HepG2 (cell line): ENCODE results near the gene HINFP. TPM values are rescaled to one million over a fixed set of nuclear protein-coding genes. Genes with fewer than 3 reads are reported as not detected.

Experiments
- ATAC-seq: fragments of 200-7000 bp; cut with Tn5 transposase; 3 replicates; pipeline ENCODE4 v1.9.1; 2020; ENCODE audit warnings: mild to moderate bottlenecking, moderate library complexity
- BruUV-seq: library from RNA; stranded (reverse); fragments of 400-500 nt; replicated peaks from 2 replicates; lab custom pipeline; 2021; lab: Mats Ljungman, UMichigan
- CTCF ChIA-PET: fragments of 300-600 bp; formaldehyde crosslinking; extraction: SDS; loops from one replicate; lab custom pipeline; 2021; ENCODE audit warnings: low total read pairs, inconsistent platforms, low intra/inter-chr PET ratio; lab: Yijun Ruan, JAX
- POLR2A ChIA-PET: fragments of 350-600 bp; sonication (Branson Sonifier 250); formaldehyde crosslinking; loops from one replicate; lab custom pipeline; 2020; ENCODE audit warnings: antibody characterized with exemption, inconsistent platforms; lab: Yijun Ruan, JAX
- DNase-seq: peaks from one replicate; pipeline ENCODE4 v3.0.0-alpha.2; 2015; ENCODE audit warnings: low spot score
- FAIRE-seq: peaks from 3 replicates; lab custom pipeline; 2011; peaks lifted over from hg19 to GRCh38; lab: Jason Lieb, UNC
- H2AFZ ChIP-seq: one replicate; pipeline ENCODE4 v1.6.1; 2011; ENCODE audit warnings: low read length, inconsistent platforms
- H3K27ac ChIP-seq: fragments of 300-600 bp; 3 replicates; pipeline ENCODE4 v1.8.0; 2011; ENCODE audit warnings: mixed run types, mild to moderate bottlenecking, mixed read lengths, low read length, inconsistent platforms; ENCODE audit not compliant: insufficient read depth; ENCODE audit errors: extremely low read length
- H3K27me3 ChIP-seq, 2 experiments: fragments of 200-600 bp in 1 of 2; 2 replicates in 1 of 2; 3 replicates in 1 of 2; pipeline versions ENCODE4 v1.6.0 to v1.8.0; 2011; ENCODE audit warnings: low read length in 2 of 2, mild to moderate bottlenecking in 2 of 2, moderate library complexity in 2 of 2, inconsistent platforms in 1 of 2; ENCODE audit not compliant: insufficient read depth in 2 of 2, control insufficient read depth in 1 of 2
- H3K36me3 ChIP-seq, 2 experiments: fragments of 200-600 bp in 1 of 2; replicated peaks in 1 of 2; 2 replicates in 1 of 2; 3 replicates in 1 of 2; pipeline versions ENCODE4 v1.5.1 to v1.8.0; 2011; ENCODE audit warnings: low read length in 2 of 2, inconsistent platforms in 1 of 2; ENCODE audit not compliant: insufficient read depth in 2 of 2, control insufficient read depth in 1 of 2
- H3K4me1 ChIP-seq: 2 replicates; pipeline ENCODE4 v1.5.1; 2012; ENCODE audit warnings: low read length, inconsistent platforms; ENCODE audit not compliant: insufficient read depth
- H3K4me2 ChIP-seq: 2 replicates; pipeline ENCODE4 v1.6.0; 2011; ENCODE audit warnings: low read depth, low read length, inconsistent platforms
- H3K4me3 ChIP-seq, 3 experiments: fragments of 200-600 bp in 1 of 3; sonication (generic), shearing (Covaris generic) in 1 of 3; replicated peaks in 1 of 3; 2 replicates each; pipeline ENCODE4 v1.5.1; 2011 to 2016; ENCODE audit warnings: low read length in 3 of 3, inconsistent platforms in 2 of 3, low read depth in 2 of 3, mild to moderate bottlenecking in 2 of 3, control low read depth in 1 of 3, mixed read lengths in 1 of 3; ENCODE audit not compliant: insufficient read depth in 1 of 3
- H3K79me2 ChIP-seq: one replicate; pipeline ENCODE4 v1.6.1; 2011; ENCODE audit warnings: low read length, inconsistent platforms; ENCODE audit not compliant: insufficient read depth
- H3K9ac ChIP-seq: 2 replicates; pipeline ENCODE4 v1.6.0; 2011; ENCODE audit warnings: mild to moderate bottlenecking, low read depth, low read length, inconsistent platforms; ENCODE audit not compliant: insufficient read depth
- H3K9me3 ChIP-seq: 2 replicates; pipeline ENCODE4 v1.5.1; 2012; ENCODE audit warnings: mild to moderate bottlenecking, low read length
- H4K20me1 ChIP-seq: 2 replicates; pipeline ENCODE4 v1.6.0; 2011; ENCODE audit warnings: inconsistent platforms, mild to moderate bottlenecking, low read length, moderate library complexity; ENCODE audit not compliant: insufficient read depth
- FOXO4 ChIP-seq: sonication (generic); formaldehyde crosslinking; conservative IDR thresholded peaks from 2 replicates; pipeline ENCODE4 v1.8.1; 2023; ENCODE audit warnings: missing genetic modification reagents
- PCBP2 ChIP-seq: fragments of 200-400 bp; formaldehyde crosslinking; optimal IDR thresholded peaks from 2 replicates; pipeline ENCODE3; 2018; ENCODE audit warnings: low read length, low read depth; ENCODE audit not compliant: poor library complexity, severe bottlenecking
- PITX1 ChIP-seq: sonication (generic); formaldehyde crosslinking; IDR thresholded peaks from 2 replicates; pipeline ENCODE4 v1.5.1; 2020; ENCODE audit warnings: mild to moderate bottlenecking, missing genetic modification reagents
- SALL2 ChIP-seq: sonication (generic); formaldehyde crosslinking; IDR thresholded peaks from 2 replicates; pipeline ENCODE4 v1.8.1; 2023; ENCODE audit warnings: mild to moderate bottlenecking, missing genetic modification reagents, inconsistent platforms
- ZFP91 ChIP-seq: sonication (generic); formaldehyde crosslinking; IDR thresholded peaks from 2 replicates; pipeline ENCODE4 v1.9.0; 2022; ENCODE audit warnings: missing genetic modification reagents, mild to moderate bottlenecking, borderline replicate concordance
- ZNF253 ChIP-seq: sonication (generic); formaldehyde crosslinking; IDR thresholded peaks from 2 replicates; pipeline ENCODE4 v1.8.0; 2022; ENCODE audit warnings: mild to moderate bottlenecking, missing genetic modification reagents, borderline replicate concordance
- ZNF629 ChIP-seq: sonication (generic); formaldehyde crosslinking; conservative IDR thresholded peaks from 2 replicates; pipeline ENCODE4 v1.5.0; 2020; ENCODE audit warnings: missing genetic modification reagents
- WGBS: methylation state at CpG from one replicate; pipeline ENCODE4 v1.1.6; 2017; ENCODE audit warnings: low lambda C conversion rate; 5-methylcytosine and 5-hydroxymethylcytosine counted together
- in situ Hi-C: cut with HindIII; loops from 2 replicates; pipeline ENCODE4 v1.10.0; 2017; ENCODE audit warnings: low pct_unique_long_range_greater_than_20kb; ENCODE audit not compliant: extremely low pct_ligation_motif_present
- intact Hi-C: fragments of 100-400 bp; cut with micrococcal nuclease; formaldehyde crosslinking; loops from one replicate; pipeline ENCODE4 v1.10.0; 2022; ENCODE audit not compliant: unreplicated experiment
- polyA plus RNA-seq, 8 experiments: library from polyadenylated mRNA; depleted of rRNA in 3 of 8; stranded (reverse) in 7 of 8; unstranded in 1 of 8; fragments of >200 nt; fragmentation: Illumina TruSeq in 4 of 8; extraction: Trizol in 4 of 8; gene quantifications; 2 replicates each; pipeline versions ENCODE4 v1.2.1 to v1.2.3, GENCODE V29; 2011 to 2016; ENCODE audit warnings: low read depth in 4 of 8, missing spikeins in 1 of 8, mixed read lengths in 1 of 8; ENCODE audit not compliant: insufficient read depth in 1 of 8
- total RNA-seq, 5 experiments: library from RNA; depleted of rRNA; stranded (reverse); fragments of >200 nt; fragmentation: Illumina TruSeq; extraction: Trizol; gene quantifications; 2 replicates each; pipeline ENCODE4 v1.2.3, GENCODE V29; 2016; ENCODE audit warnings: low read depth in 1 of 5
- TF ChIP-seq, protein P1 (sequence below): sonication (generic); formaldehyde crosslinking; conservative IDR thresholded peaks from 2 replicates; pipeline ENCODE4 v1.4.0; 2020; ENCODE audit warnings: missing genetic modification reagents

HINFP gene
- total and polyA plus RNA-seq, 2 of the 13 experiments (the other 11 are each of a cell fraction or from before 2014, with no cell fraction given) = 15.1 to 21.4 TPM

DNA sequence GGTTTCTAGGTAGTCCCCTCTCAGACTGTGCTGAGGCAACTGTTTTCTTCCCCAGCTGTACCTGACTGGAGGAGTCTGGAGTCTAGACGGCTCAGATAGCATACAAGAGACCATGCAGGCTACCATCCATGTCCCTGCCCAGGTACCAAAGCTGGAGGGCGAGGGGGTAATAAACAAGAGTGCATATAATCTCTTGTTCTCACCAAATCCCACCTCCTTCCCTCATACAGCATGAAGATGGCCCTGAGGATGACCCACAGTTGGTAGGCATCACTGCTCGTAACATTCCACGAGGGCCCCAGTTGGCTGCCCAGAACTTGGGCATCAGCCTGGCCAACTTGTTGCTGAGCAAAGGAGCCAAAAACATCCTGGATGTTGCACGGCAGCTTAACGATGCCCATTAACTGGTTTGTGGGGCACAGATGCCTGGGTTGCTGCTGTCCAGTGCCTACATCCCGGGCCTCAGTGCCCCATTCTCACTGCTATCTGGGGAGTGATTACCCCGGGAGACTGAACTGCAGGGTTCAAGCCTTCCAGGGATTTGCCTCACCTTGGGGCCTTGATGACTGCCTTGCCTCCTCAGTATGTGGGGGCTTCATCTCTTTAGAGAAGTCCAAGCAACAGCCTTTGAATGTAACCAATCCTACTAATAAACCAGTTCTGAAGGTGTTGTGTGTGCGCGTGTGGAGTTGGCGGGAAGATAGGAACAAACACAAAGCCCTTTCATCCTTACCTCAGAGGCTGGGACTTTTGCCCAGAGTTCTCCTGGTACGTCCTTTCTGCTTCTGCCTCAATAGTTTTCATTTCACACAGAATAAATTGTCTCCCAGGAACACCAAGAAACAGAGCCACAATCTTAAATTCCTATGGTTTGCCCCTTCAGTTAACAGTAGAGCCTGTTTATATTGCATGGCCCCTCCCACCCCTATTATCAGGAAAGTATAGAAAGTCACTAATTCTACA, 28.2 kb upstream of the HINFP start (continued):
- no peak for TF ChIP-seq ZFP91 (CRISPR knock-in tag)
- TF ChIP-seq ZNF253 (CRISPR knock-in tag) = no peak
- TF ChIP-seq PCBP2 = no peak
- TF ChIP-seq PITX1 (CRISPR knock-in tag) = no peak

DNA sequence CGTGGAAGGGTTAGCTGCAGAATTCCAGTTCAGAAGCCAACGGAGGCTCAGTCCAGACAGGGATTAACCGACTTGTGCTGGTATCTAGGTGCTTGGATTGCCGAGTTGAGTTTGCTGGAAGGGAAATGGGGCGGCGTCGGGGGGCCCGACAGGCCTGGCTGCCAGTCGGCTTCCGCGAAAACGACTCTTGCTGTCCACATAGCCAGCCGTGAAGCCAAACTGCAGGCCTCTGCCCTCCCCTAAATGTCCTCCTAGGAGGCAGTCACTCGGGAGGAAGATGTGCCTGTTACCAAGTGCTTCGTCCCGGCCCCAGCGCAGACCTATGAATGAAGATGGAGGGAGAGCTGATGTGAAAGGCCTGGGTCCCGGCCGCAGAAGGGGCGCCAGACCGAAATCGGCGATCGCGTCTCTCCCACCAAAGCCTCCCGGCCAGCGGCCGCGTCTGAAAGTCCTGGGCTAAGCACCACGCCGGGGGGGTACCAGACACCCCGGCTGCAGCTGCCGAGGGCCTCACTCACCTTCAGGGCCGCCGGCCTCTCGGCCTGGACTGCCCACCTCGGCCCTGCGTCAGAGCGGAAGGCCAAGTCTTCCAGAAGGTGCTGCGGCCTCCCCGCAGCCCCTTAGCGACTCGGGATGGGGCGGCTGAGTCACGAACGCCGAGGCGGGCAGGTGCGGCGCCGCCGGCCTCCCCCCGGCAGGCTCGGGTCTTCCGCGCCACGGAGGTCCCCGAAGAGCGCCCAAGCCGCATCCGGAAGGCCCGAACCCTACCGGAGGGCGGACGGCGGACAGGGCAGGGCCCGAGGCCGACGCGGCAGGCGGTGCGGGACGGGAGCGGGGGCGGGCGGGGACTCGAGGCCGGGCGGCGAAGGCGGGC, 27.2 kb upstream of the HINFP start:
- peak overlapping the region; percentile 78 to 93 (median 91) for H3K4me3 ChIP-seq
- TF ChIP-seq FOXO4 (CRISPR knock-in tag) (0 out of 2 replicates have a peak, but pooled peaks have one; percentile 46), ZNF629 (CRISPR knock-in tag) (0 out of 2 replicates have a peak, but pooled peaks have one; percentile 29), SALL2 (CRISPR knock-in tag) (0 out of 2 replicates have a peak, but pooled peaks have one; percentile 28)
- TF ChIP-seq, protein P1, sequence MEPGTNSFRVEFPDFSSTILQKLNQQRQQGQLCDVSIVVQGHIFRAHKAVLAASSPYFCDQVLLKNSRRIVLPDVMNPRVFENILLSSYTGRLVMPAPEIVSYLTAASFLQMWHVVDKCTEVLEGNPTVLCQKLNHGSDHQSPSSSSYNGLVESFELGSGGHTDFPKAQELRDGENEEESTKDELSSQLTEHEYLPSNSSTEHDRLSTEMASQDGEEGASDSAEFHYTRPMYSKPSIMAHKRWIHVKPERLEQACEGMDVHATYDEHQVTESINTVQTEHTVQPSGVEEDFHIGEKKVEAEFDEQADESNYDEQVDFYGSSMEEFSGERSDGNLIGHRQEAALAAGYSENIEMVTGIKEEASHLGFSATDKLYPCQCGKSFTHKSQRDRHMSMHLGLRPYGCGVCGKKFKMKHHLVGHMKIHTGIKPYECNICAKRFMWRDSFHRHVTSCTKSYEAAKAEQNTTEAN (CRISPR knock-in tag) = 0 out of 2 replicates have a peak, but pooled peaks have one; percentile 35

More for the DNA sequence above, 27.2 kb upstream of the HINFP start:
- H3K9me3 ChIP-seq = no peaks in the 10 kb centered on the region
- FAIRE-seq = no peak
- peak overlapping the region; percentile 85 for H3K4me2 ChIP-seq
- intact Hi-C loops (loop anchor here (2.0 kb wide), 4 partner anchors 29 to 63 kb away; partner anchors contain the start of genes HYOU1 and SLC37A4), in situ Hi-C loops (no loop called here)
- H3K36me3 ChIP-seq = peaks cover 10 to 38% of the 10 kb centered on the region in 2 experiments; a peak in 4 of 5 replicates
- no TSS peak for BruUV-seq
- H3K4me1 ChIP-seq = peaks cover 38% of the 10 kb centered on the region
- under 1% methylated on average over 23 of the region's 81 CpGs for WGBS
- no peak overlapping the region for H2AFZ ChIP-seq
- H4K20me1 ChIP-seq = peaks cover 16% of the 10 kb centered on the region
- ChIA-PET CTCF (no interaction called here), POLR2A (interaction anchor here (0.7 to 3.1 kb wide), 23 partner anchors 8 to 275 kb away, joined by 3 to 109 read pairs (median 5); partner anchors contain the start of genes C2CD2L, DPAGT1, HINFP and HMBS)
- no peak for DNase-seq
- H3K27ac ChIP-seq = peak overlapping the region; percentile 78
- ATAC-seq = peak; percentile 5
- H3K27me3 ChIP-seq = no peaks in the 10 kb centered on the region
- H3K9ac ChIP-seq = peak overlapping the region; percentile 93
- peaks cover 31% of the 10 kb centered on the region for H3K79me2 ChIP-seq
